Smooth muscle cell of trachea (primary cell): ENCODE results near the gene GNB1. TPM values are rescaled to one million over a fixed set of nuclear protein-coding genes. Genes with fewer than 3 reads are reported as not detected.

Source experiments
- total RNA-seq: library from RNA; depleted of rRNA; stranded (reverse); fragments of >200 nt; gene quantifications from 2 replicates; pipeline ENCODE4 v1.2.1, GENCODE V29; 2014

GNB1 gene
- total RNA-seq: 86.8 and 113 TPM in 2 replicates

DNA sequence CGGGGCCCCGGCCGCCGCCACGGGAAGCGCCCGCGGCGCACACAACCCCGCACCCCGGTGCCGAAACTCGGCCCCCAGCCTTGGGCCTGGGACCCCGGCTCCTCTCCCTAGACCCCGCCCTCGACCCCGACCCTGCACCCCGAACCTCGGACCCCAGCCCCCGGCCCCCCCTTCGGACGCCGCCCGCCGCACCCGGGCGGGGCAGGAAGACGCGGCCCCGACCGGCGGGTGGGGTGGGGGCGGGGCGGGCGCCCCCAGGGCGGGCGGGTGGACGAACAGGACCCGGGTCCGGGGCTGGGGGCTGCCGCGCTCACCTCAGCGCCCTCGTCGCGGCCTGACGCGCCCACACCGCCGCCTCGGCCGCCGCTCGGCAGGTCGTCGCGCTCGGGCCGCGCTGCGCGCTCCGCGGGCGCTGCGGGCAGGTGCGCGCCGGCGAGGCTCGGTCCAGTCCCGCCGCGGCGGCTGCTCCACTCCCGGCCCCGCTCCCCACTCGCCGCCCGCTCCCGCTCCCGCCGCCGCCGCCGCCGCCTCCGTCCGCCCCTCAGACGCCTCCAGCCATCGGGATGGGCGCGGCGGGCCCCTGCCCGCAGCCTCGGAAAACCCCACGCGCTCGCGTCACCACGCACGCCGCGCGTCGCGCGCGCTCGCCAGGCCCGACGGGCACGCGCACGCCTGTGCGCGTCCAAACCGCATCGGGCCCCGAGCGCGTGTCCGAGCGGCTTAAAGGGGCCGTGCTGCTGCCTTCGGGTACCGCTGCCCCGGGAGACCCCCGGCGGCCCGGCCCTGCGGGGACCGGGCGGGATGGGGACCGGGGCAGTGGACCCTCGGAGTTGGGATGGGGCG lies at the start of gene GNB1:
TSS of gene GNB1 (minus strand) at position 582 of the 843 bp plus-strand sequence. CDS start 65,634 bp downstream, outside the sequence.

DNA sequence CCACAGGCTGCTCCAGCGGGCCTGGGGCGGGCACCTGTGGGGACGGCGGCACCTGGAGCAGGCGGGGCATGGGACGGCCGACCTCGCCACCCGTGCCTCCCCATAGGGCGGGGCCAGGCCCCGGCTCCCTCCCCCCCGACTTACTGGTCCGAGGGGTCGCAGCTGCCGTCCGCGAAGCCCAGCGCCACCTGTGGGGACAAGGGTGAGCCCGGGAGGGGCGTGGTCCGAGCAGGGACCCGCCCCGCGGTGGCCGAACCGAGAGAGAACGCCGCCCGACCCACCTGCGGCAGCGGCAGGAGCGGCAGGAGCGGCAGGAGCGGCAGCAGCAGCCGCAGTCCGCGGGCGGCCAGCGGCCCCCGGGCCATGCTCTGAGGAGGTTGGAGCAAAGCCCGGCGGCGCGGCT lies 28.0 kb upstream of the GNB1 start, which contains the start of gene TMEM52:
TSS of gene TMEM52 (minus strand) at position 379 of the 403 bp plus-strand sequence. CDS start at position 365, 14 bp downstream.

DNA sequence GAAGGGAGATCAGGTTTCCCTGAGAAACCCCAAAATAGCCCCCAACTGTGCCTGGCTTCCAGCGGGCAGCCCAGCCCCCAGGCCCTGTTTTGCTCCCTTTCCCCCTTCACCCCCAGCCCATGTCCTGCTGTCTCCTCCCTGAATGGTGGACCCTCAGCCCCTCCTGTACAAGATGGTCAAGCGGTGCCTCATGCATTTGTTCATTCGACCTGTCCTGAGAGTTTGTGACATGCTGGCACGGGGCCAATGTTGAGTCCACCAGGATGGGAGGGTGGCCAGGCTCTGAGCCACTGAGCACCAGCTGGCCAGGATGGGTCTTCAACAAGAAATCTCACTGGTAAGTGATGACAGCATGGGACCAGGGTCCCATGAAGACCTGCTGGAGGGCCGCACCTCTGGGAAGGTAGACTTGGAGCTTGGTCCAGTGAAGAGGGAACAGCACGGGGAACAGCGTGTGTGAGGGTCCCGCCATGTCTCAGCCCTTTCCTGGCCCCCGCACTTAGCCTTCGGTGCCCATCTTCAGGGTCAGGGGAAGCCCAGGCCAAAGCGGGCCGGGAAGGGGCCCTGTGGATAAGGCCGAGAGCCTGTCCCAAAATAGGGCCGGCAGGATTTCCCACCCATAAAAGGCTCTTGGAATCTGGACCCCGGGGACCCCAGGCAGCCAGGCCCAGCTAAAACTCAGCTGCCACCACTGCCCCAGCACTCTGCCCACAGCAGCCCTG lies 24.2 kb upstream of the GNB1 start, which contains the start of gene CALML6:
TSS of gene CALML6 (plus strand) at position 290 of the 722 bp plus-strand sequence. CDS start at position 311, 21 bp downstream.

DNA sequence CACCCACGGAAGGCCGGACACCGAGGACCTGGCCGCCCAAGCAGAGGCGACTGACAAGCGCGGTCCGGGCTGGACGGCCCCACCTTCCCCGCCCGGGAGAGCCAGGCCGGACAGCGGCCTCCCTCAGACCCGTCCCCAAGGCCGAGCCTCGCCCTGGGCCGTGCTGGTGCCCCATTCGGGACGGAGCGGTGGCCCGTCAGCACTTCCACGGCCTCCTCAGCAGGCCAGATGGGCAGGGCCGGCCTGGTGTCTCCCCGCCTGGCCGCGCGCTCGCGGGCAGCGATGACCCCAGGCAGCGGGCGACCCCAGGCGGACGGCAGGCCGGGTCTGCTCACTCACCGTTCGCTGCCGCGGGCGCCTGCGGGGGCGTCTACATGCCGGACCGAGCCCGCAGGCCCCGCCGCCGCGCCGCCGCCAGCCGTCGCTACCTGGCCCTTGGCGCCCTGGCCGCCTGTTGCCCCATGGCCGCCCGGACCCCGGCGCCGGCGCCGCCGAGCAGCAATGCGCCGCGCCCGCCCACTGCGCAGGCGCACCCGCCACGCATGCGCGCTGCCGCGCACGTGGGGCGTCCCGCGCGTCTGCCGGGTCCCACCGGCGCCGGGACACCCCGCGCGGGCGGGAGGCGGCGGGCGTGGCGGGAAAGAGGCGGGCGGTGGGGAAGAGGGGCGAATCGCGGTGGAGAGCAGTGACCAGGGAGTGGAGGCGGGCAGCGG lies 112.8 kb downstream of the GNB1 start, which contains the start of gene NADK:
TSS of gene NADK (minus strand) at position 521 of the 713 bp plus-strand sequence. CDS start 13,064 bp downstream, outside the sequence.

Other genes with a start within 250 kb of the GNB1 start
- gene CDK11B, start 232.1 kb downstream of the GNB1 start, total RNA-seq: 8.3 and 10.5 TPM in 2 replicates
- gene SLC35E2B, start 198.3 kb downstream of the GNB1 start, total RNA-seq: 28.8 and 59.7 TPM in 2 replicates
- 12.5 and 25.0 TPM in 2 replicates for gene CDK11A, start 166.7 kb downstream of the GNB1 start, total RNA-seq
- 31.1 and 60.2 TPM in 2 replicates for gene NADK, start 112.6 kb downstream of the GNB1 start, total RNA-seq
- gene CALML6, start 24.2 kb upstream of the GNB1 start, total RNA-seq: 0.15 and 0.50 TPM in 2 replicates
- 0.15 and 0.17 TPM in 2 replicates for gene TMEM52, start 28.2 kb upstream of the GNB1 start, total RNA-seq
- gene CFAP74, start 112.7 kb upstream of the GNB1 start, total RNA-seq: not detected in 2 replicates
- gene GABRD, start 128.3 kb upstream of the GNB1 start, total RNA-seq: under 0.01 TPM in 1 of 2 replicates, not detected in the other
- 1.5 and 2.5 TPM in 2 replicates for gene PRKCZ, start 159.3 kb upstream of the GNB1 start, total RNA-seq